Neuron (in vitro differentiated cells): ENCODE data around the gene FKRP.
"Not testable (repeated sequence)": the region's sequence is repeated elsewhere in the genome, so short reads cannot be mapped to it uniquely, and the experiment has no call there.

Source experiments
- H2AFZ ChIP-seq: one replicate; pipeline ENCODE4 v1.6.1; 2013; ENCODE audit warnings: low read depth, mild to moderate bottlenecking, inconsistent platforms, low read length, moderate library complexity
- H3K27me3 ChIP-seq: one replicate; pipeline ENCODE4 v1.6.1; 2013; ENCODE audit warnings: low read length; ENCODE audit not compliant: insufficient read depth
- H3K36me3 ChIP-seq: one replicate; pipeline ENCODE4 v1.6.1; 2013; ENCODE audit warnings: low read length; ENCODE audit not compliant: insufficient read depth
- H3K4me1 ChIP-seq: one replicate; pipeline ENCODE4 v1.6.1; 2013; ENCODE audit warnings: low read length; ENCODE audit not compliant: insufficient read depth
- H3K4me3 ChIP-seq: 2 replicates; pipeline ENCODE4 v1.5.1; 2013; ENCODE audit warnings: mild to moderate bottlenecking, low read length, moderate library complexity
- H3K9me3 ChIP-seq: one replicate; pipeline ENCODE4 v1.6.1; 2013; ENCODE audit warnings: low read length

The FKRP gene

DNA sequence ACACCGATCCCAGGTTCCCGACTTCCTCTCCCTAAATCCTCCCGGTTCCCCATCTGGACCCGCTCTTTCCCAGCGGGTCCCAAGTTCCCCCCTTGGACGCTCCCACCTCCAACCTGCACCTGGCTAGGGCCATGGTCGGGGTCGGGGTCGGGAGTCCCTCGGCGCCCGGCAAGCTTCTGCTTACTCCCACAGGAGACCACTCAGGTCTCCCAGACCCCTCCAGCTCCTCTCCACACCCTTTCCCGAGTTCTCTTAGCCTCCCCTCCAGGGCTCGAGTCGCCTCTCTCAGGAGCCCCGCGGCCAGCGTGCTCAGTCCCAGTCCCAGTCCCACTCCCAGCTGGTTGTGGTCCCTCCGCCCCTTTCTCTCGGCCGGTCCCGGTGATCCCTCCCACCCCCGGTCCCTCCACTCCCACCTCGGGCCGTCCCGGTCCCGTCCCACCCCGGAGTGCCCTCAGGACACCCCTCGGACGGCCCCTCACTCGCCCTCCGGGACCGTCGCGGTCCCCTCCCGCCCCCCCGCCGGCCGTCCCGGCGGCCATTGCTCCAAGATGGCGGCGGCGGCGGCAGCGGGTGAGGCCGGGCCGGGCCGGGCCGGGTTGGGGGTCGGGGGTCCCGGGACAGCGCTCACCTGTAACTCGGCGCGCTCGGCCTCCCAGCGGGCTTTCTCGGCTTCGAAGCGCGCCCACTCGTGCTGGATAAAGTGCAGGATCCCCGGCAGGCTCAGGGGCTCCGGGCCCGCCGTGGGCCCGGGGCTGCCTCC, at the start of gene FKRP:
Gene FKRP (plus strand): TSS at position 537 of the 760 bp plus-strand sequence. CDS start 9,394 bp downstream, outside the sequence.
- no peaks in the 10 kb centered on the region for H3K9me3 ChIP-seq
- peak within 1 kb of the TSS; percentile 91 for H3K4me3 ChIP-seq
- no peaks in the 10 kb centered on the region for H3K27me3 ChIP-seq
- H2AFZ ChIP-seq, result peak within 1 kb of the TSS; percentile 48
- peaks cover 20% of the 10 kb centered on the region for H3K4me1 ChIP-seq
- H3K36me3 ChIP-seq, result peaks cover 30% of the 10 kb centered on the region

- peaks cover 75% of the 10 kb centered on the region for H3K36me3 ChIP-seq
- peaks cover 3% of the 10 kb centered on the region for H3K9me3 ChIP-seq
- H3K4me1 ChIP-seq, result no peaks in the 10 kb centered on the region
- H2AFZ ChIP-seq, result no peak overlapping the region
- no peak overlapping the region for H3K4me3 ChIP-seq
- no peaks in the 10 kb centered on the region for H3K27me3 ChIP-seq
Observed at GRCh38 chr19:46696866-46697203, 49.0 kb upstream of the FKRP start.

- Histone ChIP-seq H2AFZ (no peak overlapping the region), H3K9me3 (peaks cover 3% of the 10 kb centered on the region), H3K36me3 (peaks cover 69% of the 10 kb centered on the region), H3K4me3 (no peak overlapping the region), H3K4me1 (no peaks in the 10 kb centered on the region), H3K27me3 (no peaks in the 10 kb centered on the region)
Observed at GRCh38 chr19:46697204-46697960, 48.5 kb upstream of the FKRP start.

- Histone ChIP-seq H3K27me3 (no peaks in the 10 kb centered on the region), H3K9me3 (peaks cover 3% of the 10 kb centered on the region), H3K4me3 (no peak overlapping the region), H3K36me3 (peaks cover 63% of the 10 kb centered on the region), H3K4me1 (no peaks in the 10 kb centered on the region), H2AFZ (no peak overlapping the region)
Observed at GRCh38 chr19:46698395-46699321, 47.2 kb upstream of the FKRP start.

GRCh38 chr19:46700704-46701103, 45.2 kb upstream of the FKRP start:
- H3K36me3 ChIP-seq, result peaks cover 59% of the 10 kb centered on the region
- H3K27me3 ChIP-seq, result no peaks in the 10 kb centered on the region
- H3K4me3 ChIP-seq, result no peak overlapping the region
- peaks cover 3% of the 10 kb centered on the region for H3K9me3 ChIP-seq
- no peak overlapping the region for H2AFZ ChIP-seq
- H3K4me1 ChIP-seq, result no peaks in the 10 kb centered on the region

- no peak overlapping the region for H3K4me3 ChIP-seq
- no peak overlapping the region for H2AFZ ChIP-seq
- H3K36me3 ChIP-seq, result peaks cover 48% of the 10 kb centered on the region
- no peaks in the 10 kb centered on the region for H3K9me3 ChIP-seq
- no peaks in the 10 kb centered on the region for H3K4me1 ChIP-seq
- H3K27me3 ChIP-seq, result no peaks in the 10 kb centered on the region
Observed at GRCh38 chr19:46704379-46705076, 41.3 kb upstream of the FKRP start.

DNA sequence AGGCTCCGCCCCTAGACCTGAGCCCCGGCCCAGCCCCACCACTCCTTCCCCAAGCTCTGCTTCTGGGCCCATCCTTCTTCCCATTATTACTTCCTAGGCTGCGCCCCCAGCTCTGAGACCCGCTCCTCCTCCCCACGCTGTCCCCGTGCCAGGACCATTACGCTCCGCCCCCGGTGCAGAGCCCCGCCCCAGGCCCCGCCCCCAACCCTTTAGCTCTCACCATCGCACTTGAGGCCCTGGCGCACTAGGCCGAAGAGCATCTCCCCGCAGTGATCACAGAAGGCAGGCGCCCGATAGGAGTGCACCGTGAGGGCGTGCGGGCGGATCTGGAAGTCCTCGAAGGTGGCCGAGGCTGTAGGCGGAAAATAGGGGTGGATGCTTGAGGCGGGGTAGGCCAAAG, 35.2 kb upstream of the FKRP start:
- Histone ChIP-seq H3K9me3 (no peaks in the 10 kb centered on the region), H3K27me3 (no peaks in the 10 kb centered on the region), H3K4me3 (no peak overlapping the region), H2AFZ (no peak overlapping the region), H3K4me1 (peaks cover 6% of the 10 kb centered on the region), H3K36me3 (peaks cover 28% of the 10 kb centered on the region)

GRCh38 chr19:46712768-46713338, 33.0 kb upstream of the FKRP start:
- Histone ChIP-seq H3K36me3 (peaks cover 19% of the 10 kb centered on the region), H3K4me1 (peaks cover 10% of the 10 kb centered on the region)
- H3K27me3 ChIP-seq, H2AFZ ChIP-seq, H3K9me3 ChIP-seq, H3K4me3 ChIP-seq: not testable (repeated sequence)

GRCh38 chr19:46713781-46714443, 31.9 kb upstream of the FKRP start:
- no peak overlapping the region for H2AFZ ChIP-seq
- H3K36me3 ChIP-seq, result peaks cover 24% of the 10 kb centered on the region
- no peaks in the 10 kb centered on the region for H3K27me3 ChIP-seq
- H3K9me3 ChIP-seq, result no peaks in the 10 kb centered on the region
- no peak overlapping the region for H3K4me3 ChIP-seq
- peaks cover 10% of the 10 kb centered on the region for H3K4me1 ChIP-seq

DNA sequence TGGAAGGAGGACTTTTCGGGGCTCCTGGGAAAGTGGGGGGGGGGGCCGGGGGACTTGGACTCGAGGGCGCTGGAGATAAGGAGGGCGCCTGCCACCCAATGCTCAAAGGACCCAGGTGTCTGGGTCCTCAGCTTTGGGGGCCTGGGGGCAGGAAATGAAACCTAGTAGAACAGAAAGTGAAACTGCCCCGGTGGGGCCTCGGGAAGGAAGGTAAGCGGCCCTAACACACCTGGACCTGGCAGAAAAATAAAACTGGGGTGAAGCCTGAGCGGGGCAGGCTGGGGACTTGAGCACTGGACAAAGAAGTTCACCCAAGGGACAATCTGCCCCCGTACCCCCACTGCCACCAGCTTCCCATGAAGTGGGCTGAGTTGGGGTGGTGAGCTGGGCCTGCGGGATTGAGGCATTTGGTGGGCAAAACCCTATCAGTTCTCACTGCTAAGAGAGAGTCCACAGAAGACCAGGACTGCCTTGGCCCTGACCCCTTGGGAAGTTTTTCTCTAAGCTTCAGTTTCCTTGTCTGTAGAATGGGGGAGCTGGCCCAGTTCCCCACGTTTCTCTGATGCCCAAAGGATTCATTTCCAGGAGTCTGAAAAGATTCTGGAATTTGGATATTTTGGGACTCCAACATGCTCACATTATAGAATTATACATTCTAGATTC, 31.3 kb upstream of the FKRP start:
- H3K36me3 ChIP-seq, result peaks cover 20% of the 10 kb centered on the region
- no peaks in the 10 kb centered on the region for H3K9me3 ChIP-seq
- no peaks in the 10 kb centered on the region for H3K27me3 ChIP-seq
- H3K4me3 ChIP-seq, result no peak overlapping the region
- H2AFZ ChIP-seq, result no peak overlapping the region
- peaks cover 10% of the 10 kb centered on the region for H3K4me1 ChIP-seq

- Histone ChIP-seq H3K27me3 (no peaks in the 10 kb centered on the region), H3K4me3 (peak overlapping the region; percentile 98), H3K9me3 (no peaks in the 10 kb centered on the region), H3K36me3 (peaks cover 24% of the 10 kb centered on the region), H2AFZ (no peak overlapping the region), H3K4me1 (peaks cover 10% of the 10 kb centered on the region)
Observed at GRCh38 chr19:46715620-46715974, 30.3 kb upstream of the FKRP start.
